D721Med (cell line): ENCODE data around the gene UBE2G2.

Source experiments
- DNase-seq: peaks from one replicate; pipeline ENCODE4 v3.0.0; 2011; ENCODE audit warnings: low spot score; ENCODE audit not compliant: insufficient read length
- FAIRE-seq: peaks from 2 replicates; lab custom pipeline; 2011; peaks lifted over from hg19 to GRCh38; lab: Jason Lieb, UNC
- TF ChIP-seq, protein P1 (sequence below): IDR thresholded peaks from 2 replicates; pipeline ENCODE4 v1.5.1; 2012; ENCODE audit warnings: mild to moderate bottlenecking, control low read depth; ENCODE audit not compliant: insufficient read depth; ENCODE audit errors: missing control alignments

UBE2G2 gene

DNA sequence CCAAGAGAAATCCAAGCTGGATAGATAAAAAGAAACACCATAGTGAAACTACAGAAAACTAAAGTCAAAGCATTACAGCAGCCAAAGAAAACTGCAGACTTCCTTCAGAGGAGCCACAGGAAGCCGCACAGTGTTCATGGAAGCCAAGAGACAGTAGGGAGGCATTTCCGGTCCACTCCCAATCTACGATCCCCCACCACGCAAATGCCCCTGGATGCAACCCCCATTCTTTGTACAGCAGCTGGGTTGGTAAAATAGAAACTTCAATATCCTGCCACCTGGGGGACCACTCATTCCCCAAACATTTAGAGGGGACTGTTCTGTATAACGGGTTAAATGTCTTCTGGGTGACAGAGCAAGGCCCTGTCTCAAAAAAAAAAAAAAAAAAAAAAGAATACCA is 46.4 kb downstream of the UBE2G2 start:
- DNase-seq: no peak
- FAIRE-seq: no peak
- TF ChIP-seq, protein P1, sequence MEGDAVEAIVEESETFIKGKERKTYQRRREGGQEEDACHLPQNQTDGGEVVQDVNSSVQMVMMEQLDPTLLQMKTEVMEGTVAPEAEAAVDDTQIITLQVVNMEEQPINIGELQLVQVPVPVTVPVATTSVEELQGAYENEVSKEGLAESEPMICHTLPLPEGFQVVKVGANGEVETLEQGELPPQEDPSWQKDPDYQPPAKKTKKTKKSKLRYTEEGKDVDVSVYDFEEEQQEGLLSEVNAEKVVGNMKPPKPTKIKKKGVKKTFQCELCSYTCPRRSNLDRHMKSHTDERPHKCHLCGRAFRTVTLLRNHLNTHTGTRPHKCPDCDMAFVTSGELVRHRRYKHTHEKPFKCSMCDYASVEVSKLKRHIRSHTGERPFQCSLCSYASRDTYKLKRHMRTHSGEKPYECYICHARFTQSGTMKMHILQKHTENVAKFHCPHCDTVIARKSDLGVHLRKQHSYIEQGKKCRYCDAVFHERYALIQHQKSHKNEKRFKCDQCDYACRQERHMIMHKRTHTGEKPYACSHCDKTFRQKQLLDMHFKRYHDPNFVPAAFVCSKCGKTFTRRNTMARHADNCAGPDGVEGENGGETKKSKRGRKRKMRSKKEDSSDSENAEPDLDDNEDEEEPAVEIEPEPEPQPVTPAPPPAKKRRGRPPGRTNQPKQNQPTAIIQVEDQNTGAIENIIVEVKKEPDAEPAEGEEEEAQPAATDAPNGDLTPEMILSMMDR: peak; percentile 25

DNA sequence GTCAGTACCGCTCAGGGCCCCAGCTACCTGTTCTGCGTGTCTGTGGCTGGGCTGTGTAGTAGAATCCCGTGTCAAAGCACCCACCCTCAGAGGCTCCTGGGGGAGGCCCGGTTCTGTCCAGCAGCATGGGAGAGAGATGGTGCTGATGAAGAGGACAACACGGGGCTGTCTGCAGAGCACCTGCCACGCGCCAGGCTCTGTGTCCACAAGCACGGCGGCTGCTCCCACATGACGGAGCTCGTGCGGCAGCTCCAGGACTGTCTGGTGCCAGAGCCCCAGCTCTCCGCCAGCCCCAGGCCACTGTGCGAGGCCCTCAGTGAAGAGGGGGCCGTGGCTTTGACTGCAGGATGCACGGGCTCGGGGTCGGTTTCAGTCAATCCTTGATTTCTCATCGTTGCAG is 48.3 kb downstream of the UBE2G2 start:
- DNase-seq (no peak), FAIRE-seq (no peak)
- TF ChIP-seq, protein P1: no peak

DNA sequence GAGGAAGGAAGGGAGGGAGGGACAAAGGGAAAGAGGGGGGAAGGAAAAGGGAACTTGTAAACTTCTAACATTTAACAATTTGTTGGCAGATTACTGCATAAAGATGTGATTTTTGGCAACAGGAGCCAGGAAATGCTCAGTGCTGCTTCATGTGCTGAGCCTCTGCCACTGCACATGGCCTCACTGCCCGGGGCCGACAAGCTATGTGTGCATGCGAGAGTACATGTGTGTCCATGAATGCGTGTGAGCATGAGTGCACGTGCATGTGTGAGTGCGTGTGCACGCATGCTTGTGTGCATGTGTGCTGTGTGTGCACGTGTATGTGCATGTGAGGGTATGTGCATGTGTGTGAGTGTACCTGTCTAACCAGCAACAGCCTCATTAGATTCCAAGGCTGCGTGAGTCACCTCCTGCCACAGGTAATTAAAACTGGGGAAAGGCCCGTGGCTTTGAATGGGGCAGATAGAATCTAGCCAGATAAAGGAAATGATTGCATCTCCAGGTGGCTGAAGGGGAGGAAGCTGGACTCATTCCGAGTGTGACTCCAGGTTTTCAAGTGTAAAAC is 48.9 kb downstream of the UBE2G2 start:
- FAIRE-seq (no peak), DNase-seq (no peak)
- TF ChIP-seq, protein P1: no peak

DNA sequence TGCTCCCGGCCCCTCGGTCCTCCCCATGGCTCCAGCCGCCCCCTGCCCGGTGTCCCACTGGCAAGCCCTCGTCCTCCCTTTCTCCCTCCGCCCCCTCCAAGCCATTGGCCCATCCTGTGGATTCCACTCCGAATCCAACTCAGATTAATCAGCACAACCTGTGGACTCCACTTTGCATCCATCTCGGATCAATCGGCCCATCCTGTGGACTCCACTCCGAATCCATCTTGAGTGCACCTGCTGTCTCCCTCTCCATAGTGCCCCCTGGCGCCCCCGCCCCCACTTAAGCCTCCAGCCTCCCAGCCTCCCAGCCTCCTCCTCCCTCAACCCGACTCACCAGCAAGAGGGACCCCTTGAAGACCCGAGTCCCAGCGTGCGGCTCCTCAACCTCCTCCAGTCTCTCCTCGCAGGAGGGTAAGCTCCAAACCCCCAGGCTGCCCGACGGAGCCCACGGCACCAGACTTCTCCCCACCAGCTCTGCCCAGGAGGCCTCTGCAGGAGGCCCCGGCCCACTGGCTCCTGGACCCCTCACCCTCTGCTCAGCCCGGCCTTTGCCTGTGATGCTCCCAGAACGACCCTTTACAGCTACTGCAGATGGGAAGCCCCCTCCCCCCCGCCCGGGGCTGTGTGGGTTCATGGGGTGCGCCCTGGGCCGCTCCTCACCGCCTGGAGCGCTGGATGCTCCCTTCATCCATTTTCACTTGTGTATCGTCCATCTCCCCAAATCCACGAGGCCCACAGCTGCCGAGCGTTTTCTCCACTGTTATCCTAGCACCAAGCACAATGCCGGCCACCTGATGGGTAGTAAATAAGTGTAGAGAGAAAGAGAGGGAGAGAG is 49.6 kb downstream of the UBE2G2 start:
- FAIRE-seq: no peak
- no peak for DNase-seq
- TF ChIP-seq, protein P1: no peak

DNA sequence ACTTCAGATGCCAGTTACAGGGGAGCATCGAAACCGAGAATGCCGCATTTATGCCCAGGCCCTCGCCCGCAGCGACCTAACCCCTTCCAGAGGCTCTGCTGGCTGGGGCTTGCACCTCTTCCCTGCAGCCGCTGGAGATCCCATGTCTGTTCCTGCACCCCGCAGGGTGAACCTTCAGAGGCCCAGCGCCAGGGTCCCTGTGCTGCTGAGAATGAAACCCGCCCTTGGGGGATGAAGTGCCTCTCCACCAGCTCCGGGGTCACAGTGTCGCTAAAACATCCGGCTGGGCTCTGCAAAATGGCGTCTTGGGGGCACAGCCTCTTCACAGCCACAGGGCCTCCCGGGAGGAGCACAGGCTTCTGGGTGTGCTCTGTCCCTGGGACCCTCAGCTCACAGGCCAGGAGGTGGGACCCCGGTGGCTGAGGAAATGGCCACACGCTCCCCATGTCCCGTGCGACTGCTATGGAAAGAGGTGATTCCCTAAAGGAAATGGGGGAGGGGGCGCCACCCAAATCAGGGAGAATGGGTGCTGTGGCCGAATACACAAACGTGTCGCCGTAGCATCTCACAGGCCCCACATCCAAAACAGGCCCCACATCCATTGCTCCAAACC is 50.3 kb downstream of the UBE2G2 start:
- DNase-seq: no peak
- TF ChIP-seq, protein P1: no peak
- no peak for FAIRE-seq

DNA sequence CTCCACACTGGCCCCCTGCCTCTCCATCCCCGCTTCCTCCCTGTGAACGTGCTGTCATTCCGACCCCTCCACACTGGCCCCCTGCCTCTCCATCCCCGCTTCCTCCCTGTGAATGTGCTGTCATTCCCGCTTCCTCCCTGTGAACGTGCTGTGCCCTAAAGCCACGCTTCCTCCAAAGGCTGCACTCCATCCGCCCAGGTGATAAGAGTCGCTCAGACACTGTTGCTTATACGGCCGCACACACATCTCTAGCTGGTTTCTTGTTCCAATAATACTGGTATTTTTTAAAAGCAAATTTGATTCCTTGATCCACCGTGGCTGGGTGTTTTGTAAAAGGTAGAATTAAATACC is 51.0 kb downstream of the UBE2G2 start:
- TF ChIP-seq, protein P1: no peak
- no peak for DNase-seq
- FAIRE-seq: no peak
